TTC549 (cell line): ENCODE results near the gene CPXM2.
"Not testable (repeated sequence)": the region's sequence is repeated elsewhere in the genome, so short reads cannot be mapped to it uniquely, and the experiment has no call there.

ENCODE experiments used
- FAIRE-seq: peaks from 2 replicates; lab custom pipeline; 2012; peaks lifted over from hg19 to GRCh38; lab: Jason Lieb, UNC

The CPXM2 gene

GRCh38 chr10:123742751-123743440 is 148.7 kb downstream of the CPXM2 start:
- no peak for FAIRE-seq

- FAIRE-seq: no peak
Observed at GRCh38 chr10:123741711-123742110, 149.9 kb downstream of the CPXM2 start.

GRCh38 chr10:123741146-123741545 is 150.5 kb downstream of the CPXM2 start:
- FAIRE-seq: no peak

GRCh38 chr10:123736917-123737316 is 154.7 kb downstream of the CPXM2 start:
- FAIRE-seq: not testable (repeated sequence)

GRCh38 chr10:123729523-123729922 is 162.1 kb downstream of the CPXM2 start:
- no peak for FAIRE-seq

GRCh38 chr10:123726836-123727235 is 164.8 kb downstream of the CPXM2 start:
- no peak for FAIRE-seq

- FAIRE-seq: no peak
Observed at GRCh38 chr10:123726381-123726780, 165.2 kb downstream of the CPXM2 start.

- no peak for FAIRE-seq
Observed at GRCh38 chr10:123724747-123725146, 166.9 kb downstream of the CPXM2 start.

- FAIRE-seq: no peak
Observed at GRCh38 chr10:123722351-123722750, 169.3 kb downstream of the CPXM2 start.

- no peak for FAIRE-seq
Observed at GRCh38 chr10:123721441-123722049, 170.1 kb downstream of the CPXM2 start.

- FAIRE-seq: no peak
Observed at GRCh38 chr10:123720536-123720935, 171.1 kb downstream of the CPXM2 start.

GRCh38 chr10:123718544-123719060 is 173.0 kb downstream of the CPXM2 start:
- FAIRE-seq: no peak

- no peak for FAIRE-seq
Observed at GRCh38 chr10:123717336-123717735, 174.3 kb downstream of the CPXM2 start.

GRCh38 chr10:123715546-123715945 is 176.1 kb downstream of the CPXM2 start:
- FAIRE-seq: no peak

GRCh38 chr10:123706236-123706635 is 185.4 kb downstream of the CPXM2 start:
- no peak for FAIRE-seq

GRCh38 chr10:123704812-123705211 is 186.8 kb downstream of the CPXM2 start:
- no peak for FAIRE-seq

- FAIRE-seq: no peak
Observed at GRCh38 chr10:123704076-123704475, 187.5 kb downstream of the CPXM2 start.

GRCh38 chr10:123703195-123703790 is 188.3 kb downstream of the CPXM2 start:
- no peak for FAIRE-seq
